EL (cell line): ENCODE results near the gene NES.
A peak's percentile ranks its signal among the peaks of the same experiment; 100 is the strongest.

ENCODE experiments used
- DNase-seq: peaks from one replicate; pipeline ENCODE4 v3.0.0-alpha.2; 2016

The NES gene

GRCh38 chr1:156662800-156663055, 14.5 kb downstream of the NES start:
- no peak for DNase-seq

- peak; percentile 35 for DNase-seq
These were observed 15.0 kb downstream of the NES start for GRCh38 chr1:156662005-156662799.

- no peak for DNase-seq
These were observed 16.5 kb downstream of the NES start for GRCh38 chr1:156660752-156661112.

GRCh38 chr1:156659988-156660751, 17.0 kb downstream of the NES start:
- peak; percentile 99 for DNase-seq

GRCh38 chr1:156659661-156659987, 17.6 kb downstream of the NES start:
- no peak for DNase-seq

GRCh38 chr1:156658945-156659574, 18.1 kb downstream of the NES start:
- DNase-seq = no peak

- DNase-seq = no peak
These were observed 18.7 kb downstream of the NES start for GRCh38 chr1:156658496-156658895.

- DNase-seq = no peak
These were observed 19.4 kb downstream of the NES start for GRCh38 chr1:156657741-156658319.

- peak; percentile 67 for DNase-seq
These were observed 20.1 kb downstream of the NES start for GRCh38 chr1:156656806-156657740.

GRCh38 chr1:156655904-156656516, 21.2 kb downstream of the NES start:
- no peak for DNase-seq

GRCh38 chr1:156655151-156655903, 21.9 kb downstream of the NES start:
- DNase-seq = no peak

GRCh38 chr1:156654700-156655099, 22.5 kb downstream of the NES start:
- peak; percentile 54 for DNase-seq

- DNase-seq = no peak
These were observed 24.2 kb downstream of the NES start for GRCh38 chr1:156652992-156653355.

- no peak for DNase-seq
These were observed 24.8 kb downstream of the NES start for GRCh38 chr1:156652131-156652991.

- peak; percentile 47 for DNase-seq
These were observed 28.3 kb downstream of the NES start for GRCh38 chr1:156648951-156649350.

- no peak for DNase-seq
These were observed 28.7 kb downstream of the NES start for GRCh38 chr1:156648496-156648895.

- DNase-seq = no peak
These were observed 29.9 kb downstream of the NES start for GRCh38 chr1:156647351-156647750.

- no peak for DNase-seq
These were observed 30.4 kb downstream of the NES start for GRCh38 chr1:156646738-156647211.

- DNase-seq = no peak
These were observed 31.5 kb downstream of the NES start for GRCh38 chr1:156645666-156646065.

- no peak for DNase-seq
These were observed 32.2 kb downstream of the NES start for GRCh38 chr1:156645056-156645455.
